D721Med (cell line): Measurements from ENCODE around the gene MEX3B.
"Not testable (repeated sequence)": the region's sequence is repeated elsewhere in the genome, so short reads cannot be mapped to it uniquely, and the experiment has no call there.

Source experiments
- DNase-seq: peaks from one replicate; pipeline ENCODE4 v3.0.0; 2011; ENCODE audit warnings: low spot score; ENCODE audit not compliant: insufficient read length
- FAIRE-seq: peaks from 2 replicates; lab custom pipeline; 2011; peaks lifted over from hg19 to GRCh38; lab: Jason Lieb, UNC
- CTCF ChIP-seq: IDR thresholded peaks from 2 replicates; pipeline ENCODE4 v1.5.1; 2012; ENCODE audit warnings: mild to moderate bottlenecking, control low read depth; ENCODE audit not compliant: insufficient read depth; ENCODE audit errors: missing control alignments

The MEX3B gene

DNA sequence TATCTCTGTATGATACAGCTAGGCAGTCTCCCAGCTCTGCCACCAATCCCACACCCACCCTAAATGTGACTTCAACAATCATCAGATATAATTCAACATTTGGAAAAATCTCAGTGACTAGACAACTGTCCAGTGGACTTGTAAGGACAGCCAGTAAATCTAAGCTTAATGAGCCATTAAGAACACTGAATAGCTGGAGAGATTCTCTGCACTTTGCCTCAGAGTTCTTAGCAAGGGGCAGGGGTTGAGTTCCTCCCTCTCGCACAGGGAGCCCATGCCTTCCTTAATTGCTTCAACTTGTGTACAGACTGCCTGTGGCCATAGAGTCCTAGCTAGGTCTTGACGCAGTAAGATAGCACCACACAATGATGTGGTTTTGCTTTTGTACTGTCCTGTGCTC lies 15.6 kb downstream of the MEX3B start:
- TF ChIP-seq CTCF = no peak
- DNase-seq = no peak
- FAIRE-seq = no peak

- not testable (repeated sequence) for DNase-seq, FAIRE-seq
These were observed 17.7 kb downstream of the MEX3B start for GRCh38 chr15:82028163-82028562.

GRCh38 chr15:82021992-82022391 lies 23.8 kb downstream of the MEX3B start:
- no peak for TF ChIP-seq CTCF
- DNase-seq (no peak), FAIRE-seq (no peak)

DNA sequence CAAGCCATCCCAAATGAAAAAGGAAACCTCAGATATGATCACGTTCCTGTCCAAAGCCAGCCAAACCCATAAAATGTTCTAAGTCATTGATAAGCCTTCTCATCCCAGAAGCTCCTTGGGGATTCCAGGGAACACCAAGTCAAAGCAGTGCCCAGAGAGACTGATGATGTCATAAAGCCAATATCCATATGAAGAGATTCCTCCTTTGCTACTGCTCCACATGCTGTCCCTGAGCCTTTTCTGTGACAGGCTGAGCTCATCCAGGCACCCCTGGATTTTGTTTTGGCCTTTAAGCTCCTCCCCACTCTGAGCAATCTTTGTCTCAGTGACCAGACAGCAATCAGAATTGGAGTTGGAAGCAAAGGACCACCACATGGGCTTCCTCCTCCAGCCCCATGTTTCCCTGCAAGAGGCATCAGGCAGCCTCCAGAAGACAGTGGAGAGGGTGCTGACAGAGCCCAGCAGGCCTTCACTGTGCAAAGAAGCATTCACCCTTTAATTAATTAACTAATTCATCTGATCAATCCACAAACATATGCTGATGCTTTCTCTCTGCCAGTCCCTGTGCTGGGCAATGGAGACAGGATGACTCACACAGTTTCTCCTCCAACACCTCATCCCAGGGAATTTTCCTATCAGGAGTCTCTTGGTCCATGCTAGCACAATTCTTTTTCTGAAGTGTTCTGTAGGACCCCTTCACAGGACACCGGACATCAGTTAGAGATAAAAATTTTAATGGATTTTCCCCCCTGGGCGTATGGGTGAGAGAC lies 25.0 kb downstream of the MEX3B start:
- TF ChIP-seq CTCF = no peak
- FAIRE-seq = no peak
- DNase-seq = no peak

DNA sequence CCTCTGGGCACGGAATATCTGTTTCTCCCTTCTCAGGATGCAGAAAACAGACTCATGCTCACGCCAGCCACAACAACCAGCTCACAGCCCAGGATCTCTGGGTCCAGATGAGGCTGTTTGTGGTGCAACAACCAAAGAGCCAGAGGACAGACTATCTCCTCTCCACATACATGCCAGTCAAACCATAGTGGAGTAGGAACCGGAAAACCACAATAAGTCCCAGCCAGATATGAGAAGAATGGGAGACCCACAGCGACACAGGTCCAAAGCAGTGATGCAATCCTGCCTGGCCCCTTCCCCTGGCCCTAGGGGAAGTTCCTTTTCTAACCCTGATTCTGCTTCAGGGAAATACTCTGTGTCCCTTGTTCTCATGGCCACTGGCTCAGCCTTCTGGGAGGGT lies 27.6 kb downstream of the MEX3B start:
- no peak for TF ChIP-seq CTCF
- no peak for DNase-seq
- FAIRE-seq = no peak

DNA sequence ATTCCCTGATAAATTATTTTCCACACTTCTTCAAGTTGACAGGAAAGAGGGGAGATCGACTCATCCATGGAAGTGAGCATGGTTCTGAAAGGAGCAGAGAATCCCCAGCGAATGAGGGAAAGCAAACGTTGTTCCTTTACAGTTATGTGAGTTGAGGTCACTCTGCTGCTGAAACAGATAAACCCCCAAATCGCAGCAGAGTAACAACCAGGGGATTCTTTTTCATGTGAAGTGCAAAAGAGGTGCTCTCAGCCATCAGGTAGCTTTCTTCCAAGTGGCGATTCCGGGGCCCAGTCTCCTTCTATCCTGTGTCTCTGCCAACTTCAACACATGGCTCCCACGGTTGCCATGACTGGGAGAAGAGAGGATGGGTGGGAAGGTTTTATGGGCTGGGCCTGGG lies 28.2 kb downstream of the MEX3B start:
- DNase-seq = no peak
- FAIRE-seq = no peak
- no peak for TF ChIP-seq CTCF

GRCh38 chr15:82014989-82015388 lies 30.8 kb downstream of the MEX3B start:
- FAIRE-seq (no peak), DNase-seq (no peak)
- no peak for TF ChIP-seq CTCF
